ENCODE data around the gene ABCA4. TPM values are rescaled to one million over a fixed set of nuclear protein-coding genes. Genes with fewer than 3 reads are reported as not detected.

ABCA4 gene
- total RNA-seq, 1 donor from 2014 or later = 51.7 TPM

DNA sequence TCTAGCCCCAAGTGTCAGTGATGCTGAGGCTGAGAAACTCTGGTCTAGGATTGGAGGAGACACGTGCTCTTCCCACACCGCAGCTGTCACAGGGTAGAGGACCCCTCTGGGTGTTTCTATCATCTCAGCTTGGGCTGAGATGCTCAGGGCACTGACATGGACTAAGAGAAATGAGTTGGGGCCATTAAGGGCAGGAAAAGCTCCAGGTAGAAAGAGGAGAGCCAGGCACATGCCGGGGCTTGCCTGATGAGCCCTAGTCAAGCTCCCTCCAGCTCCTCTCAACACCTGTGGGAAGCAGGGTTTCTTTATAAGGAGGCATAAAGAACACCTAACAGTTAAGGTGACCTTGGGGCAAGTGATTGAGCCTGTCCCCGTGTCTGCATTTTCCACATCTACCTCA, 17.3 kb downstream of the ABCA4 start:
- H3K27ac Mint-ChIP-seq (ENCODE audit: unreplicated experiment) = no peak overlapping the region

DNA sequence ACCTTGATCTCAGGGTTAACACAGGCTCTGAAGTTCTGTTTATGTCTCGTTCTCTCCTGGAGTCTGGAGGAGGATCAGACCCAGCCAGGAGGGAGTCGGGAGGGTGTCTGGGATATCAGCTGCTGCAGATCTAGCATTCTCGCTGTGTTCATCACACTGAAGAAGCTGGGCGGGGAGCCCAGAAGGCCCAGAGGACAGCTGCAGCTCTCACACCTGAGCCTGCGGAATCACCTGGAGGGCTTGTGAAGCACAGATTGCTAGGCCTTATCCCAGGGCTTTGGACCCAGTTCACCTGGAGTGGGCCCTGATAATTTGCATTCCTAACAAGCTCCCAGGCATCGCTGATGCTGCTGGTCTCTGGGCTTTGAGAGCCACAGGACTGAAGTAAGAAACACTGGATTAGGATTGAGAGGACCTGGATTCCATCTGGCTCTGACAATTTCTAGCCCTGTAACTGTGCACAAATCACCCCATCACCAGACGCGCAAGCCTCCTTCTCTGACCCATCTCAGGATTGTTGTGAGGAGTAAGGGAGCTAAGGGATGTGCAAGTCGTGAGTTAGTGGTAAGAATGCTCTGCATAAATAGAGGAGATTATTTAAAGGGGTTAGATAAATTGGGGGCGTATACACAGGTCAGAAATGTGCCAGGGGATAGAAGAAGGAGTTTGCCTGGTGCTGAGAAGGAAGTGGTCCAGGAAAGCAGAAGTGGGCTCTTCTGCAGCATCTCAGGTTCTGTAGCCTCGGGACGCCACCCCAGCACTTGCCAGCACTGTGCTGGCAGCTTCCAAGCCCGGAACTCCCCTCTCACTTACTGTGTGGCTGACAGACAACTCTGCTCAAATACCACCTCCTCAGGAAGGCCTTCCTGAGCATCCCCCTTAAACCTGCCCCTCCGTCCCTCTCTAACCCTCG, 19.1 kb downstream of the ABCA4 start:
- TF ChIP-seq, protein P1, sequence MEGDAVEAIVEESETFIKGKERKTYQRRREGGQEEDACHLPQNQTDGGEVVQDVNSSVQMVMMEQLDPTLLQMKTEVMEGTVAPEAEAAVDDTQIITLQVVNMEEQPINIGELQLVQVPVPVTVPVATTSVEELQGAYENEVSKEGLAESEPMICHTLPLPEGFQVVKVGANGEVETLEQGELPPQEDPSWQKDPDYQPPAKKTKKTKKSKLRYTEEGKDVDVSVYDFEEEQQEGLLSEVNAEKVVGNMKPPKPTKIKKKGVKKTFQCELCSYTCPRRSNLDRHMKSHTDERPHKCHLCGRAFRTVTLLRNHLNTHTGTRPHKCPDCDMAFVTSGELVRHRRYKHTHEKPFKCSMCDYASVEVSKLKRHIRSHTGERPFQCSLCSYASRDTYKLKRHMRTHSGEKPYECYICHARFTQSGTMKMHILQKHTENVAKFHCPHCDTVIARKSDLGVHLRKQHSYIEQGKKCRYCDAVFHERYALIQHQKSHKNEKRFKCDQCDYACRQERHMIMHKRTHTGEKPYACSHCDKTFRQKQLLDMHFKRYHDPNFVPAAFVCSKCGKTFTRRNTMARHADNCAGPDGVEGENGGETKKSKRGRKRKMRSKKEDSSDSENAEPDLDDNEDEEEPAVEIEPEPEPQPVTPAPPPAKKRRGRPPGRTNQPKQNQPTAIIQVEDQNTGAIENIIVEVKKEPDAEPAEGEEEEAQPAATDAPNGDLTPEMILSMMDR (IDR thresholded peaks at IDR 0.05; ENCODE audit: unreplicated experiment) = no peak
- Mint-ChIP-seq H3K27ac (ENCODE audit: unreplicated experiment) (no peak overlapping the region), H3K4me3 (ENCODE audit: unreplicated experiment) (no peak overlapping the region), H3K4me1 (ENCODE audit: unreplicated experiment) (peaks cover 22% of the 10 kb centered on the region), H3K9me3 (ENCODE audit: unreplicated experiment) (no peaks in the 10 kb centered on the region), H3K36me3 (ENCODE audit: low read depth, unreplicated experiment) (no peaks in the 10 kb centered on the region), H3K27me3 (ENCODE audit: unreplicated experiment) (peaks cover 12% of the 10 kb centered on the region)
- DNase-seq (ENCODE audit: low spot score) = no peak

More for the DNA sequence above, 17.3 kb downstream of the ABCA4 start:
- Mint-ChIP-seq H3K36me3 (ENCODE audit: low read depth, unreplicated experiment) (peaks cover 12% of the 10 kb centered on the region), H3K4me3 (ENCODE audit: unreplicated experiment) (no peak overlapping the region), H3K27me3 (ENCODE audit: unreplicated experiment) (peaks cover 16% of the 10 kb centered on the region), H3K9me3 (ENCODE audit: unreplicated experiment) (no peaks in the 10 kb centered on the region), H3K4me1 (ENCODE audit: unreplicated experiment) (peaks cover 26% of the 10 kb centered on the region)
- TF ChIP-seq, protein P1 (IDR thresholded peaks at IDR 0.05; ENCODE audit: unreplicated experiment) = no peak
- no peak for DNase-seq (ENCODE audit: low spot score)

- H3K4me1 Mint-ChIP-seq (ENCODE audit: unreplicated experiment) = peaks cover 24% of the 10 kb centered on the region
- H3K4me3 Mint-ChIP-seq (ENCODE audit: unreplicated experiment) = no peak overlapping the region
- DNase-seq (ENCODE audit: low spot score) = no peak
- H3K27ac Mint-ChIP-seq (ENCODE audit: unreplicated experiment) = no peak overlapping the region
- H3K27me3 Mint-ChIP-seq (ENCODE audit: unreplicated experiment) = peaks cover 11% of the 10 kb centered on the region
- TF ChIP-seq, protein P1 (IDR thresholded peaks at IDR 0.05; ENCODE audit: unreplicated experiment) = no peak
- no peaks in the 10 kb centered on the region for H3K36me3 Mint-ChIP-seq (ENCODE audit: low read depth, unreplicated experiment)
- H3K9me3 Mint-ChIP-seq (ENCODE audit: unreplicated experiment) = no peaks in the 10 kb centered on the region
Measured at GRCh38 chr1:94100785-94101612, 19.9 kb downstream of the ABCA4 start.

GRCh38 chr1:94100129-94100784, 20.7 kb downstream of the ABCA4 start:
- H3K4me1 Mint-ChIP-seq (ENCODE audit: unreplicated experiment) = peaks cover 25% of the 10 kb centered on the region
- H3K4me3 Mint-ChIP-seq (ENCODE audit: unreplicated experiment) = no peak overlapping the region
- H3K36me3 Mint-ChIP-seq (ENCODE audit: low read depth, unreplicated experiment) = no peaks in the 10 kb centered on the region
- TF ChIP-seq, protein P1 (IDR thresholded peaks at IDR 0.05; ENCODE audit: unreplicated experiment) = no peak
- H3K27me3 Mint-ChIP-seq (ENCODE audit: unreplicated experiment) = peaks cover 11% of the 10 kb centered on the region
- no peak overlapping the region for H3K27ac Mint-ChIP-seq (ENCODE audit: unreplicated experiment)
- no peak for DNase-seq (ENCODE audit: low spot score)
- H3K9me3 Mint-ChIP-seq (ENCODE audit: unreplicated experiment) = no peaks in the 10 kb centered on the region

All from endothelial cell (in vitro differentiated cells).